ENCODE results near the gene MCC.
"Not testable (repeated sequence)": the region's sequence is repeated elsewhere in the genome, so short reads cannot be mapped to it uniquely, and the experiment has no call there.

Gene MCC

GRCh38 chr5:113090336-113091106, 397.7 kb downstream of the MCC start:
- no peak for DNase-seq (ENCODE audit: low read depth in 2 of 2, low spot score in 1 of 2)

- DNase-seq (ENCODE audit: low read depth in 2 of 2, low spot score in 1 of 2) = no peak
These were observed 398.5 kb downstream of the MCC start for GRCh38 chr5:113089653-113090335.

DNA sequence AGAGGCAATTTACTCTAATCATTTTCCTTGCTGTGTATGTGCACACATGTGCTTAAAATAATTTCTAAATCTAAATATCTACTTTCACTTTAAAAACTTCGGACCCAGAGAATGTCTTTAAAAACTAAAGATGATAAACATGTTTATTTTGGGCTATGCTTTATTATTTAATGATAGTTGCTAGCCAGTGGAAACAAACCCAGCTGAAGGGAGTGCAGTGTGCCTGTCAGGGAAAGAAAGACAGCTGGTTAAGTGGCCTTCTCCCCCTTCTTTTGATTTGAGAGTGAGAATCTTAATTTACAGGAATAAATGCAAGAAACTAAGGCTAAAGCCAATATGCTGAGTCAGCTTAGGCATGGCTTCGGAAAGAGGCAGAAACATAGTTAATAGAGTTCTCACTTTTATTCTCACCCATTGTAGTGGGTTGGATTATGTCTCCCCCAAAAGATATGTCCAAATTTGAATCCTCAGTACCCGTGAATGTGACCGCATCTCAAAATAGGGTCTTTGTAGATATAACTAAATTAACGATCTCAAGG, 400.2 kb downstream of the MCC start:
- no peak for DNase-seq (ENCODE audit: low read depth in 2 of 2, low spot score in 1 of 2)

DNA sequence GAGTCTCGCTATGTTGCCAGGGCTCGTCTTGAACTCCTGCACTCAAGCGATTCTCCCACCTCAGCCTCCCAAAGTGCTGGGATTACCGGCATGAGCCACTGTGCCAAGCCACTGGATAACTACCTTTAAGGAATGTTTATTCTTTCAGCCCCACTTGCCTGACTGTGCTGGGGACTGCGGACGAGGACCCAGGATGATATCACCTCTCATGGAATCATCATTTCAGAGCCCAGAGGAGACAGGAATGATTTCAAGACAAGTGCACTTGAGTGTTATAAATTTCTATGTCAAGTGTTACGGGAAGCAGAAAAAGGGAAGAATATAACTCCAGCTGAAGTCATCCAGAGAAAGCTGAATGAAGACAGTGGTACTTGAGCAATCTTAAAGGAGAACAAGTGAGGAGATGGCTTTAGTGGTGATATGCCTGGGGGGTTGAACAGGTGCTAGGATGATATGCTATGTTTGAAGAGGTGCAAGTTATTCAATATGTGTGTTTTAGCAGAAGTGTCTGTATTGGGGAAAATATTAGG, 402.3 kb downstream of the MCC start:
- DNase-seq (ENCODE audit: low read depth in 2 of 2, low spot score in 1 of 2) = no peak

DNA sequence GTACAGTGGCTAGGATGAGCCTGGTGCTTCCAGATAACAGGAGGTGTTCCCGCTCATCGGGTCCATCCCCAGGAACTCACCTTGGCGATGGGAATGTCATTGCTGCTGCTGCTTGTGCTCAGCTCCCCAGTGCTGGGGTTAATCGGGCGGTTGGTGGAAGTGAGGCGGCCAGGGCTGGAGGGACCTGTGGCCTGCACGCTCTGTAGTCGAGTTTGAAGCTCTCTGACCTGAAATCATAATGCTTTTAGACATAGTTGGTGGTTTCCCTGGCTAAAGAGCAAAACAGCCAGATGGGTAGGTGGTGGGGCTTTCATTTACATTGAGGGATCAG, 403.2 kb downstream of the MCC start:
- no peak for DNase-seq (ENCODE audit: low read depth in 2 of 2, low spot score in 1 of 2)

- no peak for DNase-seq (ENCODE audit: low read depth in 2 of 2, low spot score in 1 of 2)
These were observed 403.7 kb downstream of the MCC start for GRCh38 chr5:113084402-113085083.

GRCh38 chr5:113083481-113083880, 404.8 kb downstream of the MCC start:
- DNase-seq (ENCODE audit: low read depth in 2 of 2, low spot score in 1 of 2) = no peak

DNA sequence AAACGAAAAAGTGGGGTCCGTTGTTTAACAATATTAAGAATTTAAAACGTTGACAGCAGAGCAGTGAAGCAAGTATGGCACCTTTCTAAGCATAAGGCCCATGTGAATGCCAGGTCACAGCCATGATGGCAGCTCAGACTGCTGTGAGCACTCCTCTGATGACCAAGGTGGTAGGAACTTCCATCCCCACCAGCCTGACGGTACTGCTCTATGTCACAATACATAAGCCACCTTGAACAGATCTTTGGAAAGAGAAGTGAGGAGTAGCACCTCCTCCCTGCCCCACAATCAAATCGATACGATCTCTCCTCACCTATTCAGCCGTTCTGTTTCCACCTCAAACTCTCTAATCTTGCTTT, 405.7 kb downstream of the MCC start:
- DNase-seq (ENCODE audit: low read depth in 2 of 2, low spot score in 1 of 2) = no peak

DNA sequence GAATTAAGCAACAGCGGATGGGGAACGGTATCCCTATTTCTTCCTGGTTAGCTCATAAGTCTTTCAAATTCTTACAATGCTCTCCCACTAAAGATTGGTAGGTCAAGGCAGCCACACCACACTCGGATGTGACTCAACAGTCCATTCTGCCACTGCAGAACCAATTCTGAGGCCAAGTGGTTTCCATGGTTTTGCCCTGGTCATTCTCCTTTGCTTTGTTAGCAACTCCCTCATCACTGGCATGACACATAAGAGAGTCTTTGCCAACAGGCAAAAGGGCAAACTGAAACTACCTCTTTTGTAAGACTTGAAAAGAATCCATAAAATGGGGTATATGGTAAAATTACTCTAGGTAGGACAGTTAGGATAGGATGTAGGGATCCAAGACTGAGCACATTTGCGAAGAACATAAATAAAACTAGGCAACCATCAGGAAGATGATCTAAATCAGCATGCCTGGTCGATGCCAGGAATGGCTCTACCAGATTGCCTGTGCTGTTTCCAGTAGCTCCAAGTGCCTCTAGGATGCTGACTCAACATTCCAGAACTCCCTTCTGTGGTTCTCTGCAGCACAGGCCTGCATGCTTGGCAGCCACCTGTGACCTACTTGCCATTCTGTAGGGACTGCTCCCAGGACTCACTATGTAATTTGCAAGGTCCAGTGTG, 406.2 kb downstream of the MCC start:
- DNase-seq (ENCODE audit: low read depth in 2 of 2, low spot score in 1 of 2) = no peak

DNA sequence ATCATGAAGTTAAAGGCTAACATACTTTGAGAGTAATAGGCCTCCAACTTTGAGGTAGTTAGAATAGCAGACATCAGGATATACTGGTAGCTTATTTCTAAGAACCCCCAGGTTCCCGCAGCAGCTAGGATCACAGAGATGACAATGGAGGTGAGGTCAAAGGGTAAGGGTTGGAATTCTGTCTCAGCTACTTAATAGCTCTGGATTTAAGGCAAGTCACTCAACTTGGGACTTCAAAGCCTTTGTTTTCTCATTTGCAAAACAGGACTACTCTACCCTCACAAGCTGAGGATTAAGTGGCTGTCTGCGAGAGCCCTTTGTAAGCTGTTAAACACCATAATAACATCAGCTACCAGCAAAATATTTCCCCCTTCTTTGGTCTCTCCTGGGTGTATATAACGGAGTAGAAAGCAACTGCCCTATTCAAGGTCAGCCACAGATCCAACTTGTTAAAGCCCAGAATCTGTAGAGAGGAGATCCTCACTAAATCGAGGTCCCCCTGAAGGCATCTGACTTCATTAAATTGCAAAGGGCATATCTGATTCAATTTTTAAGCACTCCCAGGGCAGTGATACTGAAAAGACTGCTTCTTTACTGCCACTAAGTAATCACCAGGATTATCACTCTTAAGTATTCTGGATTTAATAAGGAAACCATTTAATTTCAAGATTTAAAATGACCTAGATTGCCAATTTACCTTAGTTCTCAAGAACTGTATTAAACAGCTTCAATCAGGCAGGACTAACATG, 407.0 kb downstream of the MCC start:
- no peak for DNase-seq (ENCODE audit: low read depth in 2 of 2, low spot score in 1 of 2)

DNA sequence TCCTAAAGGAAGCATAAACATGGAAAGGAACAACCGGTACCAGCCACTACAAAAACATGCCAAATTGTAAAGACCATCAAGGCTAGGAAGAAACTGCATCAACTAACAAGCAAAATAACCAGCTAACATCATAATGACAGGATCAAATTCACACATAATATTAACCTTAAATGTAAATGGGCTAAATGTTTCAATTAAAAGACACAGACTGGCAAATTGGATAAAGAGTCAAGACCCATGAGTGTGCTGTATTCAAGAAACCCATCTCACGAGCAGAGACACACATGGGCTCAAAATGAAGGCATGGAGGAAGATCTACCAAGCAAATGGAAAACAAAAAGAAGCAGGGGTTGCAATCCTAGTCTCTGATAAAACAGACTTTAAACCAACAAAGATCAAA, 411.6 kb downstream of the MCC start:
- not testable (repeated sequence) for DNase-seq (ENCODE audit: low read depth in 2 of 2, low spot score in 1 of 2)

GRCh38 chr5:113075019-113075418, 413.2 kb downstream of the MCC start:
- DNase-seq (ENCODE audit: low read depth in 2 of 2, low spot score in 1 of 2) = no peak

DNA sequence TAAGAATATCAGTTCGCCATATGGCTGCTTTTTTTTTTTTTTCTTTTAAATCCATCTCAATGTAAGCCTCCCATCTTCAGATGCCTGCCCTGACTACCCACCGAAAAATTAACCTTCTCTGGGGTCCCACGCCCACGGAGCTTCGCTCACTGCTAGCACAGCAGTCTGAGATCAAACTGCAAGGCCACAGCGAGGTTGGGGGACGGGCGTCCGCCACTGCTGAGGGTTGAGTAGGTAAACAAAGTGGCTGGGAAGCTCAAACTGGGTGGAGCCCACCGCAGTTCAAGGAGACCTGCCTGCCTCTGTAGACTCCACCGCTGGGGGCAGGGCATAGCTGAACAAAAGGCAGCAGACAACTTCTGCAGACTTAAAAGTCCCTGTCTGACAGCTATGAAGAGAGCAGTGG, 414.6 kb downstream of the MCC start:
- not testable (repeated sequence) for DNase-seq (ENCODE audit: low read depth in 2 of 2, low spot score in 1 of 2)

GRCh38 chr5:113071401-113071800, 416.9 kb downstream of the MCC start:
- no peak for DNase-seq (ENCODE audit: low read depth in 2 of 2, low spot score in 1 of 2)

DNA sequence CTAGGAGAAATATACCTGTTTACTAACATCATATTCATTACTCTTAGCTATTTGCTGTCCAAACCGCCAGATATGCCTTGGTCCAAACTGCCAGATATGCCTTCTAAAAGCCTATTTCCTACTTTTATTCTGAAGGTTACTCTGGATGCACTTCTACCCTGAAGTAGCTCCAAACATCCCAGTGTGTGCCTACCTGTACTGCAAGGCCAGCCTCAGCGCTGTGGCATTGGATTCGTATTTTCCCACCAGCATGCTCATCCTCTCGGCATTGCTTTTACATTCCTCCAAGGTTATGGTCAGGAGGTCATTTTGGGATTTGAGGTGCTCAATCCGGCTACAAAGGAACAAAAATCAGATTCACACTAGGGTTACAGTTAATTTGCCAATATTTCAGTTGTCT, 417.4 kb downstream of the MCC start:
- no peak for DNase-seq (ENCODE audit: low read depth in 2 of 2, low spot score in 1 of 2)

- DNase-seq (ENCODE audit: low read depth in 2 of 2, low spot score in 1 of 2) = no peak
These were observed 419.7 kb downstream of the MCC start for GRCh38 chr5:113068559-113068958.

- no peak for DNase-seq (ENCODE audit: low read depth in 2 of 2, low spot score in 1 of 2)
These were observed 420.5 kb downstream of the MCC start for GRCh38 chr5:113067635-113068344.

GRCh38 chr5:113065626-113066025, 422.6 kb downstream of the MCC start:
- DNase-seq (ENCODE audit: low read depth in 2 of 2, low spot score in 1 of 2) = no peak

DNA sequence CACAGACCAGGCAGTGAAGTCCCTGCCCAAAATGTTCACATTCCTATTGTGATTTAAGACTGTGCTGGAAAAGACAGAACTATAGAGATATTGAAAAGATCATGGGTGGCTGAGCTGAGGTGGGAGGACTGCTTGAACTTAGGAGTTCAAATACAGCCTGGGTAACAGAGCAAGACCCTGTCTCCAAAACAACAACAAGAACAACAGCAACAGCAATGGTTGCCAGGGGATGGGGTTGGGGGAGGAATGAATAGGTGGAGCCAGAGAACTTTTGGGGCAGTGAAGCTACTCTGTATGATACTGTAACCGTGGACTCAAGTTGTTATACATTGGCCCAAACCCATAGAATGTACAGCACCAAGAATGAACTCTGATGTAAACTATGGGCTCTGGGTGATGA, 423.4 kb downstream of the MCC start:
- no peak for DNase-seq (ENCODE audit: low read depth in 2 of 2, low spot score in 1 of 2)

GRCh38 chr5:113063927-113064326, 424.3 kb downstream of the MCC start:
- no peak for DNase-seq (ENCODE audit: low read depth in 2 of 2, low spot score in 1 of 2)

All from stimulated activated CD8-positive, alpha-beta memory T cell treated with anti-CD3 and anti-CD28 coated beads, Interleukin-4, amount 100 ng/mL, for 4 hours (primary cell).